ENCODE measurements around the gene LIG4. TPM values are rescaled to one million over a fixed set of nuclear protein-coding genes. Genes with fewer than 3 reads are reported as not detected.

Gene LIG4
- total and polyA plus RNA-seq, 9 of the 15 experiments (the other 6 are each of a cell fraction or from before 2014, with no cell fraction given): 1.5 to 7.8 (median 5.1) TPM

DNA sequence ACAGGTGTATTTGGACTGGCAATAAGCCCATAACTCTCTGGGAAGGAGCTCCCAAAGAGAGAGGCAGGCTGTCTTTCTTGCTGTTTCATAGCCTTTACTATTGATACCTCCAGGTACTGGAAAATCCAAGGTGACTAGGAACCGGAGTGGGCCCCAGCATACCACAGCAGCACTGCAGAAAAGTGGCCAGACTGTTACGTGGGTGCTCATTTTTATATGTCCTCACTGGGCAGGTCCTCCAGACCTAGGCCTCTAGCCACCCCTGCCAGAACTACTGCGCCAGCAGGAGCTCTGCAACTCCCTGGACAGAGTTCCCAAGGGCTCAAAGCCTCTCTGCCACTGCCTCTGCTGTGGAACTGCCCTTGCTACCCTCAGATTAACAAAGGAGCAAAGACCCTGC is 46.4 kb downstream of the LIG4 start:
- BruUV-seq (replicated peaks): no TSS peak
- H3K27ac ChIP-seq (ENCODE audit: extremely low read depth, low read depth, low read length): no peak overlapping the region
- H3K4me3 ChIP-seq: no peak overlapping the region
- no peak overlapping the region for H3K9ac ChIP-seq (ENCODE audit: insufficient read depth in 1 of 2, low read depth in 2 of 2, low read length in 2 of 2)
- DNase-seq (ENCODE audit: extremely low read depth in 1 of 4, low spot score in 3 of 4): no peak
- no peak overlapping the region for H2AFZ ChIP-seq (ENCODE audit: low read depth, low read length)
- H3K4me2 ChIP-seq (ENCODE audit: insufficient read depth, low read length): no peak overlapping the region
- 0% methylated on average over 3 of the region's 3 CpGs for WGBS (ENCODE audit: insufficient coverage, low coverage, missing lambda C conversion rate)
- intact Hi-C loops (cut with micrococcal nuclease) (no loop called here), in situ Hi-C loops (cut with MboI) (no loop called here)
- no peak for ATAC-seq
- no peaks in the 10 kb centered on the region for H3K9me3 ChIP-seq (replicated peaks; ENCODE audit: control insufficient read depth, insufficient read depth, low read depth, low read length)
- no peaks in the 10 kb centered on the region for H3K4me1 ChIP-seq (replicated peaks in 1 of 2; ENCODE audit: control insufficient read depth in 2 of 2, insufficient read depth in 2 of 2, low read length in 2 of 2)
- CTCF ChIA-PET (ENCODE audit: low intra/inter-chr PET ratio): no interaction called here
- no peaks in the 10 kb centered on the region for H3K36me3 ChIP-seq (ENCODE audit: control insufficient read depth, insufficient read depth, low read length)
- POLR2A ChIA-PET: no interaction called here
- H3K9me1 ChIP-seq (ENCODE audit: control insufficient read depth, insufficient read depth, low read length): no peaks in the 10 kb centered on the region
- no peaks in the 10 kb centered on the region for H3K27me3 ChIP-seq (ENCODE audit: control insufficient read depth in 2 of 2, insufficient read depth in 2 of 2, low read length in 2 of 2)
- H3K79me2 ChIP-seq (ENCODE audit: control insufficient read depth, insufficient read depth, low read length): no peaks in the 10 kb centered on the region
- FAIRE-seq: no peak
- H4K20me1 ChIP-seq (replicated peaks; ENCODE audit: control insufficient read depth, insufficient read depth, low read length): no peaks in the 10 kb centered on the region
- no peak for TF ChIP-seq TCF7L2 (IDR thresholded peaks at IDR 0.05; ENCODE audit: low read depth, low read length)
- TF ChIP-seq KDM4B (IDR thresholded peaks at IDR 0.05; ENCODE audit: borderline replicate concordance in 2 of 2, low read depth in 1 of 2): no peak
- no peak for TF ChIP-seq CTBP1 (IDR thresholded peaks at IDR 0.05; ENCODE audit: borderline replicate concordance)
- TF ChIP-seq ZNF57 (CRISPR knock-in tag; IDR thresholded peaks at IDR 0.05): no peak
- TF ChIP-seq ZNF224 (CRISPR knock-in tag; IDR thresholded peaks at IDR 0.05): no peak
- no peak for TF ChIP-seq ZNF668 (CRISPR knock-in tag; IDR thresholded peaks at IDR 0.05)
- no peak for TF ChIP-seq RBM34 (IDR thresholded peaks at IDR 0.05; ENCODE audit: borderline replicate concordance, insufficient read depth, low read length)
- no peak for TF ChIP-seq ZNF75A (CRISPR knock-in tag; IDR thresholded peaks at IDR 0.05)
- TF ChIP-seq NR2C1 (IDR thresholded peaks at IDR 0.05): no peak
- TF ChIP-seq NR2C1 (tag; IDR thresholded peaks at IDR 0.05): no peak
- TF ChIP-seq MTF1 (CRISPR knock-in tag; IDR thresholded peaks at IDR 0.05; ENCODE audit: borderline replicate concordance): no peak
- no peak for TF ChIP-seq CBX5 (IDR thresholded peaks at IDR 0.05; ENCODE audit: borderline replicate concordance, low read depth)
- TF ChIP-seq MYNN (IDR thresholded peaks at IDR 0.05): no peak
- TF ChIP-seq MYNN (CRISPR knock-in tag; IDR thresholded peaks at IDR 0.05): no peak
- TF ChIP-seq, protein P1, sequence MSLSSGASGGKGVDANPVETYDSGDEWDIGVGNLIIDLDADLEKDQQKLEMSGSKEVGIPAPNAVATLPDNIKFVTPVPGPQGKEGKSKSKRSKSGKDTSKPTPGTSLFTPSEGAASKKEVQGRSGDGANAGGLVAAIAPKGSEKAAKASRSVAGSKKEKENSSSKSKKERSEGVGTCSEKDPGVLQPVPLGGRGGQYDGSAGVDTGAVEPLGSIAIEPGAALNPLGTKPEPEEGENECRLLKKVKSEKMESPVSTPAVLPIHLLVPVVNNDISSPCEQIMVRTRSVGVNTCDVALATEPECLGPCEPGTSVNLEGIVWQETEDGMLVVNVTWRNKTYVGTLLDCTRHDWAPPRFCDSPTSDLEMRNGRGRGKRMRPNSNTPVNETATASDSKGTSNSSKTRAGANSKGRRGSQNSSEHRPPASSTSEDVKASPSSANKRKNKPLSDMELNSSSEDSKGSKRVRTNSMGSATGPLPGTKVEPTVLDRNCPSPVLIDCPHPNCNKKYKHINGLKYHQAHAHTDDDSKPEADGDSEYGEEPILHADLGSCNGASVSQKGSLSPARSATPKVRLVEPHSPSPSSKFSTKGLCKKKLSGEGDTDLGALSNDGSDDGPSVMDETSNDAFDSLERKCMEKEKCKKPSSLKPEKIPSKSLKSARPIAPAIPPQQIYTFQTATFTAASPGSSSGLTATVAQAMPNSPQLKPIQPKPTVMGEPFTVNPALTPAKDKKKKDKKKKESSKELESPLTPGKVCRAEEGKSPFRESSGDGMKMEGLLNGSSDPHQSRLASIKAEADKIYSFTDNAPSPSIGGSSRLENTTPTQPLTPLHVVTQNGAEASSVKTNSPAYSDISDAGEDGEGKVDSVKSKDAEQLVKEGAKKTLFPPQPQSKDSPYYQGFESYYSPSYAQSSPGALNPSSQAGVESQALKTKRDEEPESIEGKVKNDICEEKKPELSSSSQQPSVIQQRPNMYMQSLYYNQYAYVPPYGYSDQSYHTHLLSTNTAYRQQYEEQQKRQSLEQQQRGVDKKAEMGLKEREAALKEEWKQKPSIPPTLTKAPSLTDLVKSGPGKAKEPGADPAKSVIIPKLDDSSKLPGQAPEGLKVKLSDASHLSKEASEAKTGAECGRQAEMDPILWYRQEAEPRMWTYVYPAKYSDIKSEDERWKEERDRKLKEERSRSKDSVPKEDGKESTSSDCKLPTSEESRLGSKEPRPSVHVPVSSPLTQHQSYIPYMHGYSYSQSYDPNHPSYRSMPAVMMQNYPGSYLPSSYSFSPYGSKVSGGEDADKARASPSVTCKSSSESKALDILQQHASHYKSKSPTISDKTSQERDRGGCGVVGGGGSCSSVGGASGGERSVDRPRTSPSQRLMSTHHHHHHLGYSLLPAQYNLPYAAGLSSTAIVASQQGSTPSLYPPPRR (CRISPR knock-in tag; IDR thresholded peaks at IDR 0.05; ENCODE audit: borderline replicate concordance): no peak
- TF ChIP-seq, protein P2, sequence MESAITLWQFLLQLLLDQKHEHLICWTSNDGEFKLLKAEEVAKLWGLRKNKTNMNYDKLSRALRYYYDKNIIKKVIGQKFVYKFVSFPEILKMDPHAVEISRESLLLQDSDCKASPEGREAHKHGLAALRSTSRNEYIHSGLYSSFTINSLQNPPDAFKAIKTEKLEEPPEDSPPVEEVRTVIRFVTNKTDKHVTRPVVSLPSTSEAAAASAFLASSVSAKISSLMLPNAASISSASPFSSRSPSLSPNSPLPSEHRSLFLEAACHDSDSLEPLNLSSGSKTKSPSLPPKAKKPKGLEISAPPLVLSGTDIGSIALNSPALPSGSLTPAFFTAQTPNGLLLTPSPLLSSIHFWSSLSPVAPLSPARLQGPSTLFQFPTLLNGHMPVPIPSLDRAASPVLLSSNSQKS (CRISPR knock-in tag; IDR thresholded peaks at IDR 0.05): no peak
- TF ChIP-seq YBX1 (IDR thresholded peaks at IDR 0.05): no peak
